IPS-15b (cell line): ENCODE results near the gene DRGX.

ENCODE experiments used
- H3K27me3 ChIP-seq: one replicate; pipeline ENCODE4 v1.6.1; 2013; ENCODE audit warnings: low read length; ENCODE audit not compliant: control insufficient read depth, insufficient read depth
- H3K36me3 ChIP-seq: one replicate; pipeline ENCODE4 v1.6.1; 2013; ENCODE audit warnings: low read length; ENCODE audit not compliant: control insufficient read depth, insufficient read depth
- H3K4me1 ChIP-seq: one replicate; pipeline ENCODE4 v1.6.1; 2013; ENCODE audit warnings: mild to moderate bottlenecking, low read length; ENCODE audit not compliant: control insufficient read depth, insufficient read depth
- H3K4me3 ChIP-seq: one replicate; pipeline ENCODE4 v1.5.1; 2013; ENCODE audit warnings: low read depth, low read length
- H3K9ac ChIP-seq: one replicate; pipeline ENCODE4 v1.6.1; 2013; ENCODE audit warnings: low read depth, mild to moderate bottlenecking, low read length
- H3K9me3 ChIP-seq: one replicate; pipeline ENCODE4 v1.6.1; 2013; ENCODE audit warnings: mild to moderate bottlenecking, low read length; ENCODE audit not compliant: control insufficient read depth, insufficient read depth

The DRGX gene

GRCh38 chr10:49364051-49364450 is 31.8 kb downstream of the DRGX start:
- no peaks in the 10 kb centered on the region for H3K36me3 ChIP-seq
- no peak overlapping the region for H3K4me3 ChIP-seq
- no peaks in the 10 kb centered on the region for H3K27me3 ChIP-seq
- peaks cover 4% of the 10 kb centered on the region for H3K4me1 ChIP-seq
- no peaks in the 10 kb centered on the region for H3K9me3 ChIP-seq
- no peak overlapping the region for H3K9ac ChIP-seq

GRCh38 chr10:49363309-49364031 is 32.4 kb downstream of the DRGX start:
- Histone ChIP-seq H3K4me3 (no peak overlapping the region), H3K9ac (no peak overlapping the region), H3K9me3 (no peaks in the 10 kb centered on the region), H3K36me3 (no peaks in the 10 kb centered on the region), H3K27me3 (no peaks in the 10 kb centered on the region), H3K4me1 (peaks cover 4% of the 10 kb centered on the region)

- Histone ChIP-seq H3K4me3 (no peak overlapping the region), H3K27me3 (no peaks in the 10 kb centered on the region), H3K9ac (no peak overlapping the region), H3K4me1 (peaks cover 4% of the 10 kb centered on the region), H3K36me3 (no peaks in the 10 kb centered on the region), H3K9me3 (no peaks in the 10 kb centered on the region)
Observed at GRCh38 chr10:49362596-49363260, 33.2 kb downstream of the DRGX start.

- H3K4me1 ChIP-seq = peaks cover 4% of the 10 kb centered on the region
- no peaks in the 10 kb centered on the region for H3K9me3 ChIP-seq
- no peaks in the 10 kb centered on the region for H3K36me3 ChIP-seq
- no peak overlapping the region for H3K9ac ChIP-seq
- no peaks in the 10 kb centered on the region for H3K27me3 ChIP-seq
- H3K4me3 ChIP-seq = no peak overlapping the region
Observed at GRCh38 chr10:49361735-49362568, 33.9 kb downstream of the DRGX start.

GRCh38 chr10:49361178-49361554 is 34.7 kb downstream of the DRGX start:
- Histone ChIP-seq H3K36me3 (no peaks in the 10 kb centered on the region), H3K9me3 (no peaks in the 10 kb centered on the region), H3K4me1 (peaks cover 4% of the 10 kb centered on the region), H3K4me3 (no peak overlapping the region), H3K9ac (no peak overlapping the region), H3K27me3 (no peaks in the 10 kb centered on the region)

GRCh38 chr10:49360271-49361177 is 35.4 kb downstream of the DRGX start:
- Histone ChIP-seq H3K36me3 (no peaks in the 10 kb centered on the region), H3K4me3 (no peak overlapping the region), H3K9ac (no peak overlapping the region), H3K27me3 (no peaks in the 10 kb centered on the region), H3K4me1 (peaks cover 4% of the 10 kb centered on the region), H3K9me3 (no peaks in the 10 kb centered on the region)

GRCh38 chr10:49359349-49360270 is 36.3 kb downstream of the DRGX start:
- Histone ChIP-seq H3K9me3 (no peaks in the 10 kb centered on the region), H3K4me1 (peaks cover 4% of the 10 kb centered on the region), H3K27me3 (no peaks in the 10 kb centered on the region), H3K36me3 (no peaks in the 10 kb centered on the region), H3K4me3 (no peak overlapping the region), H3K9ac (no peak overlapping the region)

- Histone ChIP-seq H3K9ac (no peak overlapping the region), H3K4me1 (peaks cover 4% of the 10 kb centered on the region), H3K36me3 (no peaks in the 10 kb centered on the region), H3K9me3 (no peaks in the 10 kb centered on the region), H3K27me3 (no peaks in the 10 kb centered on the region), H3K4me3 (no peak overlapping the region)
Observed at GRCh38 chr10:49357910-49358309, 38.0 kb downstream of the DRGX start.

- Histone ChIP-seq H3K27me3 (no peaks in the 10 kb centered on the region), H3K36me3 (no peaks in the 10 kb centered on the region), H3K9me3 (no peaks in the 10 kb centered on the region), H3K9ac (no peak overlapping the region), H3K4me3 (no peak overlapping the region), H3K4me1 (peaks cover 4% of the 10 kb centered on the region)
Observed at GRCh38 chr10:49356944-49357343, 38.9 kb downstream of the DRGX start.

GRCh38 chr10:49356181-49356580 is 39.7 kb downstream of the DRGX start:
- Histone ChIP-seq H3K4me3 (no peak overlapping the region), H3K9me3 (no peaks in the 10 kb centered on the region), H3K36me3 (no peaks in the 10 kb centered on the region), H3K9ac (no peak overlapping the region), H3K4me1 (peaks cover 4% of the 10 kb centered on the region), H3K27me3 (no peaks in the 10 kb centered on the region)
